MG63 (cell line): ENCODE data around the gene OR2T11. TPM values are rescaled to one million over a fixed set of nuclear protein-coding genes. Genes with fewer than 3 reads are reported as not detected.

ENCODE experiments used
- DNase-seq: peaks from one replicate; pipeline ENCODE4 v3.0.0-alpha.2; 2020
- H3K27me3 ChIP-seq: fragments of 250-450 bp; sonication (Bioruptor Pico); 2 replicates; pipeline ENCODE4 v1.5.1; 2020; ENCODE audit warnings: mild to moderate bottlenecking, moderate library complexity
- H3K36me3 ChIP-seq: fragments of 250-450 bp; sonication (Bioruptor Pico); 2 replicates; pipeline ENCODE4 v1.5.1; 2020; ENCODE audit warnings: mild to moderate bottlenecking, moderate library complexity
- H3K4me3 ChIP-seq: fragments of 250-450 bp; sonication (Bioruptor Pico); 2 replicates; pipeline ENCODE4 v1.5.1; 2020; ENCODE audit warnings: mild to moderate bottlenecking, moderate library complexity
- H3K9me3 ChIP-seq: fragments of 250-450 bp; sonication (Bioruptor Pico); 2 replicates; pipeline ENCODE4 v1.5.1; 2020; ENCODE audit warnings: mild to moderate bottlenecking, moderate library complexity
- total RNA-seq: library from RNA; depleted of rRNA; stranded (reverse); fragments of >200 nt; shearing (Covaris generic); gene quantifications from 2 replicates; pipeline ENCODE4 v1.2.3, GENCODE V29; 2014; ENCODE audit warnings: low replicate concordance

OR2T11 gene
- total RNA-seq, 1 experiment from 2014 or later = not detected

DNA sequence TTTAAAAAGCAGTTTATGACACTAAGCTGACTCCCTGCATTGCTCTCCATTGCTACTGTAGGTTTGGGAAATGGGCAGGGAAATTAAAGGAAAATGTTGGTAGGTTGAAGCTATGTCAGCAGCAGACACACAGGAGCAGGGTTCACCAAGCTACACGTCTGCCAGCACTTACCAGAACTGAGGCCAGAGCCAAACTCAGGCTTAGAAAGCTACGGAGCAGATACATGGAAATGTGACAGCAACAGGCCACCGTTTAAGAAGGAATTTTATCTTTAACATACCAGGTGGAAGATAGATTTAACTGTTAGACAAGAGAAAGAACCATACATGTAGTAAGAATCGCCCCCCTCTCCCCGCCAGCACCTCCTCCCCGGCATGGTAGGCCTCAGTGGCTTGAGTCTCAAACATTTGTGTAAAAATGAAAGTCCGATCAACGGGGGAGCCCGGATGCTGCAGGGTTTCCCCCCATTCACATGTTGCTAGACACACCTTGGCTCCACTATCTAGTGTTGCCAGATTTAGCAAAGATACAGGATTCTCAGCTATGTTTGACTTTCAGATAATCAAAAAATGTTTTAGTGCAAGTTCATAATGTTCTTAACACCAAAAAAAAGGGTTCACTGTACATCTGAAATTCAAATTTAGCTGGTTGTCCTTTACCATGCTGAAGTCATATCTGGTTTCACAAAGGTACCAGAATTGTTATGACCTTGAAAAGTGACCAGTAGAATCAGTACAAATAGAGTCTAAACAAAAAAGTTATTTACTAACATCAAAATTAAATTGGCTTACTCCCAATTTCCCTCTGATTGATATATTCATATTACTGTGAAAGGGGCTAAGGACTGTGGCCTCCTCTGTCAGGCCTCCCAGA lies 6.7 kb downstream of the OR2T11 start:
- H3K9me3 ChIP-seq = no peaks in the 10 kb centered on the region
- DNase-seq = no peak
- no peaks in the 10 kb centered on the region for H3K36me3 ChIP-seq
- H3K4me3 ChIP-seq = no peak overlapping the region
- H3K27me3 ChIP-seq = no peaks in the 10 kb centered on the region

DNA sequence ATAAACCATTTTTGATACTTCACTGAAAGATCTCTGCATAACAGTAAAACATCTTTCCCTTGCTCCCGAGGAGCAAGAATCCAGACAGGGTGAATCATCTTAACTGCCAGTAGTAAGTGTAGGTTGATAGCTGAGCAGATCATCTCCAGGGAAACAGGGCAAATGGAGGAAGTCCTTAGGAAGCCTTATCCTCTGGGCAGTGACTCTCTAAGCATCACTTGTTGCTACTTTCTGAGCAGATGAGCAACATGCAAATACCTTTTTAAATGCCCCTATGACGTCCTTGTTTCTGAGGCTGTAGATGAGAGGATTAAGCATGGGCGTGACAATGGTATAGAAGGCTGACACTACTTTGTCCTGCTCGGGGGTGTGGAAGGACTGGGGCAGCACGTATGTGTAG lies 8.9 kb downstream of the OR2T11 start:
- H3K36me3 ChIP-seq = no peaks in the 10 kb centered on the region

DNA sequence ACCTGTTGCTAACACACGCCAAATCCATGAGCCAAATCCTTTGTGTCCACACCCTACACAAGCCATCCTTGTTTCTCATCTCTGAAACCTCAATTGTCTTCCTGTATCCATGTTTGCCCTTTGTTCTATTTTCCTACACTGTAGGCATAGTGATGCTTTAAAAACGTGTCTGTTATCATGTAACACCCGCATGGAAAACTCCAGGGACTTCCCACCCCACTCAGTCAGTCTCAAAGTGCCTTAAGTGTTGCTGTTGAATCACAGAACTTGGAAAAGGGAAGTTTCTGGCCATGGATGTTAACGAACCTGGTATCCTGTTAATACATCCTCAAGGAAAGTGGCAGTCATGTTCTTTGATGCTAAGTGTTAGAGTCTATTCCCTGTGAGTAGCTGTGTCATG lies 9.7 kb downstream of the OR2T11 start:
- H3K27me3 ChIP-seq = no peaks in the 10 kb centered on the region
- H3K9me3 ChIP-seq = no peaks in the 10 kb centered on the region
- H3K36me3 ChIP-seq = no peaks in the 10 kb centered on the region
- no peak overlapping the region for H3K4me3 ChIP-seq
- DNase-seq = no peak

More for the DNA sequence above, 8.9 kb downstream of the OR2T11 start:
- Histone ChIP-seq H3K4me3 (no peak overlapping the region), H3K27me3 (no peaks in the 10 kb centered on the region), H3K9me3 (no peaks in the 10 kb centered on the region)
- no peak for DNase-seq

DNA sequence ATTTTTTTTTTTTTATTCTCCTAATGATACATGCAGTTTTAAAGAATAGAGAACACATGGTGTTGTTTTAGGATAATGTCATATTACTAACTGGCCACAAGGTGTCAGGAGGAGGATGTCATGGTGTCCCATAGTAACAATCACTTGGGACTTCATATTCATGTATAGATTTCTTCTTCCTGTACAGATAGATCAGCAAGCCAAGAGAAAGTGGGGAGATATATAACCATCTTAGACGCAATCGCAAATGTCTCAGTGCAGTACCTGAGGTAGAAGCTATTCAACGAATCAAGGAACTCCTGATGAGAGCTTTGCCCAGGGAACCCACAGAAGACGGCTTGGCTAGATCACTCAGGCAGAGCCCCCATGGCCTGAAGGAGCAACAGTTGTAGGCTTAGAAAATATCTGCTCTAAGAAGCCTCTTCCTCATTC lies 12.3 kb downstream of the OR2T11 start:
- H3K27me3 ChIP-seq = no peaks in the 10 kb centered on the region
- H3K4me3 ChIP-seq = no peak overlapping the region
- no peaks in the 10 kb centered on the region for H3K9me3 ChIP-seq
- no peak for DNase-seq
- no peaks in the 10 kb centered on the region for H3K36me3 ChIP-seq

DNA sequence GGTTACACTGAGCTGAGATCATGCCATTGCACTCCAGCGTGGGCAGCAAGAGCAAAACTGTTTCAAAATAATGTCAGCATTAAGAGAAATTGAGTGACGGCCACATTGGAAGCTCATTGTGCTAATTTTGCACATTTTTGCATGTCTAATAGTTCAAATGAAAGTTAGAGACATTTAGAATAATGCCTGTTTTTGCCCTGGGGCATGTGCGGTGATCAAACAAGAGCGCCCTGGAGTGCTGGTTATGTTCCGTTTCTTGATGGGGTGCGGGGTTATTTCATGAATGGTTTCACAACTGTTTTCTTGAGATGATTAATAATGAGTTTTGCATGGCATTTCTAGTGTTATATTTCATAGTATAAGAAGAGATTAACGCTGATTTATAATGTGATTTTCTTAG lies 13.1 kb downstream of the OR2T11 start:
- no peaks in the 10 kb centered on the region for H3K36me3 ChIP-seq
- no peak for DNase-seq
- H3K4me3 ChIP-seq = no peak overlapping the region

DNA sequence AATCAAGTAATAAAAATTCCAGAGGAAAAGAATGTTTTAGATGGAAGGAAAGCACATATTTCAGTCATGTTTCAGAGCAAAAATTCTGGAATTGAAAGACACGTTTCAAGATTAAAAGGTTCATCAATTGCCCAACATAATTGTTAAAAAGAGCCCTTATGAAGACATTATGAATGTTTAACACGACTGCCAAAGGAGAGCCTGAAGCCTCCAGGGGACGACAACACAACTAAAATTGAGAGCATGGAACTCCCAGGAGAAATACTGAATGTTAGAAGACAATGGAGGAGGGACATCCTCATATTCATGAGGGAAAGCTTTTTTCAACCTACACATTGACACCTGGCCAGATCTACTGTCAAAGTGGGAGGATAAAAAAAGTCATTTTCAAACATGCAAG lies 16.0 kb downstream of the OR2T11 start:
- H3K36me3 ChIP-seq = no peaks in the 10 kb centered on the region
- DNase-seq = peak; percentile 62
- H3K27me3 ChIP-seq = no peaks in the 10 kb centered on the region
- no peaks in the 10 kb centered on the region for H3K9me3 ChIP-seq
- no peak overlapping the region for H3K4me3 ChIP-seq

More for the DNA sequence above, 13.1 kb downstream of the OR2T11 start:
- Histone ChIP-seq H3K27me3 (no peaks in the 10 kb centered on the region), H3K9me3 (no peaks in the 10 kb centered on the region)

DNA sequence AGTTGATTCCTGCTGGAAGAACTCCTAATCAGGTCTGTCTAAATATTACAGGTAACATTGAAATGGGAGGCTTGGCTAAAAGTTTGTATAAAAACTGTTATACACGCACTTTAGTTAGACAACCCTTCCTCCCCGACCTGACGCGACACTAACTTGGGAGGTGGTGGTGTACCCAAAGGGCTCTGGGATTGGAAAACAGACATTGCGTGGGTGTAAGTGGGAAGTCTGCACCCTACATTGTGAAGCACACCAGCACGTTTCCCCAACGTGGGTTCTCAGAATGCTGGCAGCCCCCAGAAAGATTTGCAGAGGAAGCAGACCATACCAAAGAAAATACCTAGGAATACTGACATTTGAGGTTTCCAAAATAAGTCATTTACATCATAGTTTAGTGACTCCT lies 16.8 kb downstream of the OR2T11 start:
- no peak overlapping the region for H3K4me3 ChIP-seq
- no peak for DNase-seq
- H3K27me3 ChIP-seq = no peaks in the 10 kb centered on the region
- no peaks in the 10 kb centered on the region for H3K9me3 ChIP-seq
- no peaks in the 10 kb centered on the region for H3K36me3 ChIP-seq

DNA sequence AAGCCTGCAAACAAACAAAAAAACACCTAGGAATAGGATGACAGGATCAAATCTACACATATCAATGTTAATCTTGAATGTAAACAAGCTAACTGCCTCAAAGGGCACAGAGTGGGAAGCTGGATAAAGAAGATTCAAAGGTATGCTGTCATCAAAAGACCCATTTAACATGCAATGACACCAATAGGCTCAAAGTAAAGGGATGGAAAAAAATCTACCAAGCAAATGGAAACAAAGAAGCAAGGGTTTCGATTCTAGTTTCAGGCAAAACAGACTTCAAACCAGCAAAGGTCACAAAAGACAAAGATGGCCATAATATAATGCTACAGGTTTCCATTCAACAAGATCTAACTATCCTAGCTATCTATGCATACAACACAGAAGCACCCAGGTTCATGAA lies 21.1 kb downstream of the OR2T11 start:
- DNase-seq = no peak
- no peaks in the 10 kb centered on the region for H3K27me3 ChIP-seq
- H3K9me3 ChIP-seq = no peaks in the 10 kb centered on the region
- H3K36me3 ChIP-seq = no peaks in the 10 kb centered on the region
- no peak overlapping the region for H3K4me3 ChIP-seq

DNA sequence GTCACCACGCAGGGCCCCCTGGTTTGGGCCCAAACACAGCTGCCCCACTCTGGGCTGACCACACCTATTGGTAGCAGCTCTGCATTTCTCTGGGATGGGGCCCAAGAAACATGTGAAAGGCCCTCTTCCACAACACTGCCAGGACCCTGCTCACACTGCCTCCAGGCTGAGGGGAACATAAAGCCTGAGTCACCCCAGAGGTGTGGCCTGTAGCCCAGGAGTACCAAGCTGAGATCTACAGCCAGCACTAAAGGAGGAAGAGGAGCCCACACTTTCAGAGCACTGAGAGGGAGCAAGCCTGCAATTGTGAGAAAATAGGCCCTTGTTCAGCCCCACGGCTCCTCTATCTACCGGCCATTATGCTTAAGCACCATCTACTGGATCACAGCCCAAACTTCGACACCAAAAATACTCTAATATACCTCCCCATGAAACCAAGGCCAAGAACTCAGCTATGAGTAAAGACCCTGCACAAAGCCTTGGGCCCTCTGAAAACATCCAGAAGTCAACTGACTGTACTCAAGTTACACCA lies 22.9 kb downstream of the OR2T11 start:
- no peaks in the 10 kb centered on the region for H3K9me3 ChIP-seq
- DNase-seq = peak; percentile 75
- no peaks in the 10 kb centered on the region for H3K36me3 ChIP-seq
- H3K27me3 ChIP-seq = no peaks in the 10 kb centered on the region
- no peak overlapping the region for H3K4me3 ChIP-seq

DNA sequence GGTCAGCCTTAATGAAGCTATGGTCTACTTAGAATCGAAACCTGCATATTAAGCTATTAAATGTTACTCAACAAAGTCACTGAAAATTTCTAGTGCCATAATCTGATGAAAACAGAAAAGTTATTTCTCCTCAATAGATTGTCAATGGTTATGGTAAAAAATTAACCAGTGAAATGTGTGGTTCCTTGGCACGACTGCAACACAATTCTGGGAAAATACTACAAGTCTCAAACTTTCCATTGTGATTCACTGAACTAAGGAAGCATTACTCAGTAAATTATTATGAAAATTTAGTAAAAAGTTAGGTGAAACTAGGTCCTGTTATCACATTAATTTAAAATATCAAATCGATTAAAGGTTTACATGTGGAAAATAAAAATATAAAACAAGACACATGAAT lies 24.6 kb downstream of the OR2T11 start:
- H3K4me3 ChIP-seq = no peak overlapping the region
- no peak for DNase-seq
- H3K36me3 ChIP-seq = no peaks in the 10 kb centered on the region
- no peaks in the 10 kb centered on the region for H3K9me3 ChIP-seq
- H3K27me3 ChIP-seq = no peaks in the 10 kb centered on the region

DNA sequence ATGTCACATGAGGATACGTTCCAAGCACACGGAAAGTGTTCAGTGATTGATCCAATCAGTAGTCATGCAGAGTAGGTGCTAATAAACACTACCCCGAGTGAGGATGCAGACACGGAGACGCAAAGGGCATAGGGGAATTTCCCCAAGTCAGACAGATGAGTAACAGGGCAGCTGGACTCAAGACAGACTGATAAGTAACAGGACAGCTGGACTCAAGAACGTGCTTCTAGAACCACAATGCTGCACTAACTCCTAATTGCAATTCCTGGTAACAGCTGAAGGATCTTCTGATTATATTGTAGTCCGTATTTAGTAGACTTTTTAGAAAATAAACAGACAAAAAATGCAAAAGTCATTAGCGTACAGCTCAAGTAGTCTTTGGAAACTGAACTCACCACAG lies 35.5 kb downstream of the OR2T11 start:
- H3K4me3 ChIP-seq = no peak overlapping the region
- no peaks in the 10 kb centered on the region; the same call in 1 of the 2 replicates for H3K27me3 ChIP-seq
- peaks cover 2% of the 10 kb centered on the region; the same call in 1 of the 2 replicates for H3K9me3 ChIP-seq
- no peaks in the 10 kb centered on the region for H3K36me3 ChIP-seq
- no peak for DNase-seq

DNA sequence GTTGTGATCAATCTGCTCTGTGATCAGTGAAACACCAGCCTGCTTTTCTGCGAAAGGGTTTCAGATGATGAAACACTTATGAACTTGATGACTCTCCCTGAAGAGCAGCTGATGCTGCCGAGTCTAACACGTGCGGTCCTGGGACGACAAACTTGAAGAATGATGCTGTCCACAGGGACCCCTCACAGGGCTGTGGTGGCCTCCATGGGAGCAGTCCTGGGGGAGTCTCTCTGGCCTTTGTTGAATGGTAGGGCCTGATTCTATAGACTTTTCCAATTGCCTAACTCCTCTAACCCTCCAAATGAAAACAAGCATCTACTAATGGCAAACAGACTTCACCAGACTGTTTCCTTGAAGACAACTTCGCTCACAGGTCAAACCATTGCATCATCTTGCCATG lies 37.3 kb downstream of the OR2T11 start, which contains the start of gene OR2T10:
TSS of gene OR2T10 (minus strand) at position 112 of the 400 bp plus-strand sequence. CDS start 3,932 bp downstream, outside the sequence.
- H3K27me3 ChIP-seq = no peaks in the 10 kb centered on the region
- no peaks in the 10 kb centered on the region for H3K9me3 ChIP-seq
- no peak within 1 kb of the TSS for H3K4me3 ChIP-seq
- no peak for DNase-seq
- no peaks in the 10 kb centered on the region for H3K36me3 ChIP-seq

DNA sequence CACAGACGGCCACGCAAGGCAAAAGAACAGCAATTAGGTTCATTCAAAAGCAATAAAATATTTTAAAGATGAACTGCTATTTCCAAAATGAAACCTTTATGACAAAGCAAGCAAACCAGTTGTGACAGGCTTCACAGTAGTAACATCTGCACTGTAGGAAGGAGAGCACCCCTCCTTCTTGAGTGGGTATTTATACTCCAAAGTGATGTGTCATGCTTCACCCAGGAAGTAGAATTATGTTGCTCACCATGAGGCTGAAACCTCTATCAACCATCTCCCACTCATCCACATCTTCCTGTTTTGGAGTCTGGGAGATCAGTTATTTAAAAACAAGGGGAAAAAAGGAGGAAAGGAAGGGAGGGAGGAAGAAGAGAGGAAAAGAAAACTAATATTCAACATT lies 38.3 kb downstream of the OR2T11 start:
- Histone ChIP-seq H3K27me3 (no peaks in the 10 kb centered on the region), H3K9me3 (no peaks in the 10 kb centered on the region)
- DNase-seq = peak; percentile 6

DNA sequence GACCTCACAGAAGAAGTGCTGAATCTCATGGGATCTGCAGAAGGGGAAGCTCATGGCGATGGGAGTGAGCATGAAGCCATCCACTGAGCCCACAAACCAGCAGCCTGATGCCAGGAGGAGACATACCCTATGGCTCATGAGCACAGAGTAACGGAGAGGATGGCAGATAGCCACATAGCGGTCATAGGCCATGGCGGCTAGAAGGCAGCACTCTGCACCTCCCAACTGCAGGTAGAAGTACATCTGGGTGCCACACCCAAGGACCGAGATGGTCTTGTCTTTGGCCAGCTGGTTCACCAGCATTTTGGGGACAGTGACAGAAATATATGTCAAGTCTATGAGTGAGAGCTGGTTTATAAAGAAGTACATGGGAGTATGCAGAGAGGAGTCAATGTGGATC lies 41.7 kb downstream of the OR2T11 start:
- DNase-seq = no peak

More for the DNA sequence above, 38.3 kb downstream of the OR2T11 start:
- Histone ChIP-seq H3K4me3 (no peak overlapping the region), H3K36me3 (no peaks in the 10 kb centered on the region)

DNA sequence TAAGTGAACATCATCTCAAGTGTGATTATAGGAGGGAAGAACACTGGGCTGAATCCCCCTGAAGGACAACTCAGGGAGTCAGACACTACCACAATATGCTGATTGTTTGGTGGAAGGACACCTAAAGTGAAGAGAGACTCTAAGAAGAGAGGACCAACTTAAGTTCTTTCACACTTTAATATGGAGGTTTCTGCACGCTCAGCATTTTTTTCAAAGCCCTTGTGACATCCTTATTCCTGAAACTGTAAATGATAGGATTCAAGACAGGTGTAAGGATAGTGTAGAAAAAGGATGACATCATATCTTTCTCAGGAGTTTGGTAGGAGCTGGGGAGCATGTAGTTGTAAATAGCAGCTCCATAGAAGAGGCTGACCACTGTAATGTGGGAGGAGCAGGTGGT lies 42.2 kb downstream of the OR2T11 start:
- H3K9me3 ChIP-seq = no peaks in the 10 kb centered on the region
- DNase-seq = no peak
- H3K36me3 ChIP-seq = no peaks in the 10 kb centered on the region
- no peaks in the 10 kb centered on the region for H3K27me3 ChIP-seq
- no peak overlapping the region for H3K4me3 ChIP-seq

More for the DNA sequence above, 41.7 kb downstream of the OR2T11 start:
- no peak overlapping the region for H3K4me3 ChIP-seq
- no peaks in the 10 kb centered on the region for H3K9me3 ChIP-seq
- no peaks in the 10 kb centered on the region for H3K36me3 ChIP-seq
- no peaks in the 10 kb centered on the region for H3K27me3 ChIP-seq

DNA sequence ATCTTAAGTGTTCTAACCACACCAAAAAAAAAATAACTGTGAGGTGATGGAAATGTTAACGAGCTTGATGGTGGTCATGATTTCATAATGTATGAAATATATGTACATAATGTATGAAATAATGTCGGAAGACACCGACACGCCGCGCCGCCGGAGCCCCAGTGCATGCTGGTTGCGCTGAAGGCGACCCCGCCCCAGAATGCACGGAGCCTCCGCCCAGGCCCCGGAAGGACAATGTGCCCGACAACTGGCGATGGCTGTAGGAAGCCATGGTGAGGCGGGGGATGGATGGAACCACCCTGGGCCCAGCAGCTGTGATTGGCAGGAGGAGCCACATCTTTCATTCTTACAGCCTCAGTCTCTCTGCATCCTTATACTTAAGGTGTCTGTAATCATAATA lies 44.8 kb downstream of the OR2T11 start:
- no peak for DNase-seq
- Histone ChIP-seq H3K4me3 (no peak overlapping the region), H3K36me3 (no peaks in the 10 kb centered on the region), H3K27me3 (no peaks in the 10 kb centered on the region), H3K9me3 (peaks cover 2% of the 10 kb centered on the region; the same call in 1 of the 2 replicates)

DNA sequence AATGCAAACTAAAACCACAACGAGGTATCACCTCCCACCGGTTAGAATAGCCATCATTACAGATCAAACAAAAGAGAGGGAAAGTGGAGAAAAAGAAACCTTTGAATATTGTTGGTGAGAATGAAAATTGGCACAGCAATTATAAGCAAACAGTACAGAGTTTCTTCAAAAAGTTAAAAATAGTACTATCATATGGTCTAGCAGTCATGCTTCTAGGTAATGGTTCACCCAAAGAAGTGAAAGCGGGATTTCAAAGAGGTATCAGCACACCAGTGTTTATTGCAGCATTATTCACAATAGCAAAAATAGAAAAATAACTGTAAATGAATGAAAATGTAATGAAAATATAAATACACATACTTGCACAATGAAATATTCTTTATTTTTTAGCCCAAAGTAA lies 45.6 kb downstream of the OR2T11 start:
- Histone ChIP-seq H3K36me3 (no peaks in the 10 kb centered on the region), H3K4me3 (no peak overlapping the region), H3K9me3 (peaks cover 2% of the 10 kb centered on the region; the same call in 1 of the 2 replicates), H3K27me3 (no peaks in the 10 kb centered on the region)
- DNase-seq = no peak

DNA sequence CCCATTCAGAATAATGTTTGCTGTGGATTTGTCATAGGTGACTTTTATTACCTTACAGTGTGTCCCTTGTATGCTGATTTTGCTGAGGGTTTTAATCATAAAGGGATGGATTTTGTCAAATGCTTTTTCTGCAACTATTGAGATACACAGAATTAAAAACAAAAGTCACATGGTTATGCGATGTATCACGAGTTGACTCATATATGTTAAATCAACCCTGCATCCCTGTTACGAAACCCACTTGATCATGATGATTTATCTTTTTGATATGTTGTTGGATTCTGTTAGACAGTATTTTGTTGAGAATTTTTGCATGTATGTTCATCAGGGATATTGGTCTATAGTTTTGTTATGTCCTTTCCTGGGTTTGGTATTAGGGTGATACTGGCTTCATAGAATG lies 49.6 kb downstream of the OR2T11 start:
- Histone ChIP-seq H3K27me3 (no peaks in the 10 kb centered on the region), H3K9me3 (peaks cover 2% of the 10 kb centered on the region; the same call in 1 of the 2 replicates), H3K4me3 (no peak overlapping the region), H3K36me3 (no peaks in the 10 kb centered on the region)
- no peak for DNase-seq
